Tibial artery (tissue), 4 donors: ENCODE data around the gene SMPD3.

ENCODE experiments used
- DNase-seq, 2 donors: peaks; one replicate each; pipeline ENCODE4 v3.0.0-alpha.2; 2019
- H3K27ac ChIP-seq, 2 donors: fragments of 200-600 bp; sonication (generic) in 1 of 2; 1 replicate in 1 of 2; 2 replicates in 1 of 2; pipeline ENCODE4 v1.5.1; 2018 to 2019; ENCODE audit warnings: mild to moderate bottlenecking in 1 of 2
- H3K27me3 ChIP-seq, 2 donors: fragments of 200-600 bp; sonication (generic) in 1 of 2; one replicate each; pipeline versions ENCODE4 v1.5.1 to v1.6.0; 2016 to 2019
- H3K36me3 ChIP-seq, 3 donors: fragments of 200-600 bp; sonication (generic) in 2 of 3; one replicate each; pipeline ENCODE4 v1.5.1; 2016 to 2019; ENCODE audit warnings: mild to moderate bottlenecking in 2 of 3
- H3K4me1 ChIP-seq, 4 donors: fragments of 200-600 bp; sonication (generic) in 2 of 4; 1 replicate in 3 of 4; 2 replicates in 1 of 4; pipeline ENCODE4 v1.5.1; 2016 to 2019
- H3K4me3 ChIP-seq, 2 donors: fragments of 200-600 bp; sonication (generic) in 1 of 2; 1 replicate in 1 of 2; 2 replicates in 1 of 2; pipeline ENCODE4 v1.5.1; 2018 to 2019; ENCODE audit warnings: mild to moderate bottlenecking in 2 of 2
- H3K9me3 ChIP-seq, 3 donors: fragments of 200-600 bp; sonication (generic) in 1 of 3; one replicate each; pipeline ENCODE4 v1.5.1; 2016 to 2019
- intact Hi-C: fragments of 100-400 bp; cut with DNase I; formaldehyde crosslinking; loops from one replicate; pipeline ENCODE4 v1.15.0; 2023; ENCODE audit warnings: low total_unique reads
- TF ChIP-seq, protein P1 (sequence below), 2 experiments: fragments of 200-600 bp in 1 of 2; fragments of 450-650 bp in 1 of 2; IDR thresholded peaks; one replicate each; pipeline ENCODE4 v1.5.1; 2017 to 2019; ENCODE audit warnings: antibody characterized with exemption in 2 of 2, mild to moderate bottlenecking in 1 of 2, moderate library complexity in 1 of 2

SMPD3 gene

DNA sequence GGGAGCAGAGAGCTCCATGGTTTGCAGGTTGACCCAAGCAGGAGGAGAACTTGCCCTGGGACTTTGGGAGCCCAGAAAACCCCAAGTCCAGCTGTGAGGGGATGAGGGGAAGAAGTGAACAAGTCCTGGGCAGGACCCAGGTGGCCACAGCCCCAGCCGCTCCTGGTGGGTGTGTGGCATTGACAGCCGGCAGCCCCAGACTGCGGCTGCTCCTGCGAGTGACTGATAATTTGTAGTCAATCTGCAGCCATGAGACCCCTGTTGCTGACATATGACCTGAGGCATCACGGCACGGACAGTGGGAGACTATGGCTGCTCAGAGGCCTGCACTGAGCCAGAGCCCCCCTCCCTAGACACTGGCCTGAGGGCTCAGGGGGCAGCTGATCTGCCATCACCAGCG lies 71.1 kb downstream of the SMPD3 start:
- intact Hi-C loops: no loop called here
- TF ChIP-seq, protein P1, sequence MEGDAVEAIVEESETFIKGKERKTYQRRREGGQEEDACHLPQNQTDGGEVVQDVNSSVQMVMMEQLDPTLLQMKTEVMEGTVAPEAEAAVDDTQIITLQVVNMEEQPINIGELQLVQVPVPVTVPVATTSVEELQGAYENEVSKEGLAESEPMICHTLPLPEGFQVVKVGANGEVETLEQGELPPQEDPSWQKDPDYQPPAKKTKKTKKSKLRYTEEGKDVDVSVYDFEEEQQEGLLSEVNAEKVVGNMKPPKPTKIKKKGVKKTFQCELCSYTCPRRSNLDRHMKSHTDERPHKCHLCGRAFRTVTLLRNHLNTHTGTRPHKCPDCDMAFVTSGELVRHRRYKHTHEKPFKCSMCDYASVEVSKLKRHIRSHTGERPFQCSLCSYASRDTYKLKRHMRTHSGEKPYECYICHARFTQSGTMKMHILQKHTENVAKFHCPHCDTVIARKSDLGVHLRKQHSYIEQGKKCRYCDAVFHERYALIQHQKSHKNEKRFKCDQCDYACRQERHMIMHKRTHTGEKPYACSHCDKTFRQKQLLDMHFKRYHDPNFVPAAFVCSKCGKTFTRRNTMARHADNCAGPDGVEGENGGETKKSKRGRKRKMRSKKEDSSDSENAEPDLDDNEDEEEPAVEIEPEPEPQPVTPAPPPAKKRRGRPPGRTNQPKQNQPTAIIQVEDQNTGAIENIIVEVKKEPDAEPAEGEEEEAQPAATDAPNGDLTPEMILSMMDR (IDR thresholded peaks at IDR 0.05): no peak
- no peak for DNase-seq
- peaks cover 0 to 16% of the 10 kb centered on the region in 2 donors for H3K27me3 ChIP-seq
- no peaks in the 10 kb centered on the region for H3K9me3 ChIP-seq
- no peaks in the 10 kb centered on the region for H3K36me3 ChIP-seq
- peaks cover 0 to 6% (median 0%) of the 10 kb centered on the region in 4 donors for H3K4me1 ChIP-seq
- no peak overlapping the region for H3K27ac ChIP-seq
- H3K4me3 ChIP-seq: no peak overlapping the region

DNA sequence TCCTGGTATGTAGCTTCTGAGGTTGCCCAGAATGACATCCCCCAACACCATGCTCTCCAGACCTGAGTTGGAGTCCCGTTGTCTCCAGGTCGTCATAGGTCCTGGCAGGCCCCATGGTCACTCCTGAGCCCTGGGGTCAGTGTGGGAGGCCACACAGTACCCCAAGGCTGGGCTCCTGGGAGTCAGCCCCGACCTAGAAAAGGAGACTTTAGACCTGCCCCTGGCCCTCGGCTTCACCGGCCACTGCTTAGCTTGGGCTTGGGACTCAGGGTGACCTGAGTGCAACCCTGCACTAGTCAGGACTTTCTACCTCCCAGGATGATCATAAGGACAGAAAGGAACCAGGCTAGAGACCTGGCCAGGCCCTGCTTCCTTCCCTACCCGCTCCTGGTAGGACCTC lies 71.7 kb downstream of the SMPD3 start:
- peaks cover 0 to 16% of the 10 kb centered on the region in 2 donors for H3K27me3 ChIP-seq
- no peak overlapping the region for H3K4me3 ChIP-seq
- no peaks in the 10 kb centered on the region for H3K9me3 ChIP-seq
- TF ChIP-seq, protein P1 (IDR thresholded peaks at IDR 0.05): no peak
- H3K36me3 ChIP-seq: no peaks in the 10 kb centered on the region
- H3K4me1 ChIP-seq: peaks cover 0 to 6% (median 0%) of the 10 kb centered on the region in 4 donors
- intact Hi-C loops: no loop called here
- no peak overlapping the region for H3K27ac ChIP-seq
- DNase-seq: no peak

DNA sequence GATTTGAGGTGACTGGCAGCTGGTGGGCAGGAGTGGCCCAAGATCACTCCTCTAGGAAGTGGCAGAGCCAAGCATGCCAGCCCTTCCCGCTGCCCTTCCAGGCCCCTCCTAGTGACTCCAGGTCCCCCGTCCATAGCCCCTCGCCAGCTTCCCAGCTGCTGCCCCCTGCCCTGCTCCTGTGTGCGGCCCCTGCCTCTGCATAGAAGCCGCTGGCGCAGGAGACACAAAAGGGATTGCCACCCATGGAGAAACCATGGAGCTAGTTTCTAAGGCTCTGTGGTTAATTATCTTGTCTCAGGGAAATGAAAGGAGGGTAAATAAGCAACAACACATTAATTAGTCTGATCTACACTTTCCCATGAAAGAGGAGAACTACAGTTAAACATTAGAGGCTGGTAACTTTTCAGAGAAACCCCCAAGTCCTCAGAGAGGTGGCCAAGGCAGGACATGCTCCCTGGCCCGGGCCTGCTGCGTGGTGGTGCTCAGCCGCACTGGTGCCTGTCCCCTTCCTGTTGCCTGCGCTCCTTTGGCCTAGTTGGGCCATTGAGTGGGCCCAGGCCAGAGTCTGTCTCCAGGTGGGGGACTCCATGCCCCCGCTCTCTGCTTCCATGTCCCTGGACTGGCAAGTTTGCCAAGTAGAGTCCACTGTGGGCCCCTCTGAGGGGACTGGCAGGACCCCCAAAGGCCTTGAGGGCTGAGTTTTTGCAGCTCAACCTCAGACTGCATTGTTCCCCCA lies 72.3 kb downstream of the SMPD3 start:
- intact Hi-C loops: no loop called here
- Histone ChIP-seq H3K27me3 (peaks cover 0 to 16% of the 10 kb centered on the region in 2 donors), H3K9me3 (no peaks in the 10 kb centered on the region), H3K4me1 (peaks cover 0 to 6% (median 0%) of the 10 kb centered on the region in 4 donors), H3K36me3 (no peaks in the 10 kb centered on the region), H3K27ac (no peak overlapping the region), H3K4me3 (no peak overlapping the region)
- TF ChIP-seq, protein P1 (IDR thresholded peaks at IDR 0.05): no peak
- no peak for DNase-seq

DNA sequence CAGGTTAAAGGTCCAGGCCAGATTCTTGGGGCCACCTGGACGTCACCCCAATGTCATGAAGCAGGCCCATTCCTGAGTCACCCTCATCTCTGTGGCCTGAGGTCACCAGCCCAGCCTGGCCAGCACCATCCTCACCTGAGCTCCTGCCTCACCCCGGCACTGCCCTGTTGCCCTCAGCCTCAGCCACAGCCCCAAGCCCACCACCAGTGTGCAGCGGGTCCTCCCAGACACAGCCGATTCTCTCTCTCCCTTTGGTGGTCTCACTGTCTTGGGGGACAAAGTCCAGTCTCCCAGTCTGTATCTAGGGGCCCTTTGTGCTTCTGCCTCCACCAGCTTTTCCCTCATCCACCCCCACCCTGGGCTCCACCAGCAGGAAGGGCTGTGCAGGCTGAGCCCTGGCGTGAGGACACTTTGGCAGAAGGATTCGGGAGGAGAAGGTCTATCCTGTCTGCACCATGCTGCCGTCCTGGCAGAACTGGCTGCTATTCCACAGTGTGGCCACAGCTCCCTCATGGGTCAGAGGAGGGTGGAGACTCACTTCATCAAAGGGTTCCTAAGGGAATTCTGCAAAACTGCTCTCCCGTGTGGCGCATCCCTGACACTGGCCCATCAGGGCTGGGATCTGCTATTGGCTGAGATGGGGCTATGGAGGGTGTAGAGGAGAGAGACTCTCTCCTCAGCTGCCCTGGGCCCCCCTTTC lies 73.2 kb downstream of the SMPD3 start:
- Histone ChIP-seq H3K27me3 (peaks cover 0 to 16% of the 10 kb centered on the region in 2 donors), H3K4me1 (peaks cover 0 to 6% (median 0%) of the 10 kb centered on the region in 4 donors), H3K36me3 (no peaks in the 10 kb centered on the region), H3K4me3 (no peak overlapping the region), H3K27ac (no peak overlapping the region), H3K9me3 (no peaks in the 10 kb centered on the region)
- DNase-seq: no peak
- intact Hi-C loops: loop anchor here (1.0 kb wide), 1 partner anchor 24 kb away; no protein-coding TSS in a partner anchor
- TF ChIP-seq, protein P1 (IDR thresholded peaks at IDR 0.05): no peak

DNA sequence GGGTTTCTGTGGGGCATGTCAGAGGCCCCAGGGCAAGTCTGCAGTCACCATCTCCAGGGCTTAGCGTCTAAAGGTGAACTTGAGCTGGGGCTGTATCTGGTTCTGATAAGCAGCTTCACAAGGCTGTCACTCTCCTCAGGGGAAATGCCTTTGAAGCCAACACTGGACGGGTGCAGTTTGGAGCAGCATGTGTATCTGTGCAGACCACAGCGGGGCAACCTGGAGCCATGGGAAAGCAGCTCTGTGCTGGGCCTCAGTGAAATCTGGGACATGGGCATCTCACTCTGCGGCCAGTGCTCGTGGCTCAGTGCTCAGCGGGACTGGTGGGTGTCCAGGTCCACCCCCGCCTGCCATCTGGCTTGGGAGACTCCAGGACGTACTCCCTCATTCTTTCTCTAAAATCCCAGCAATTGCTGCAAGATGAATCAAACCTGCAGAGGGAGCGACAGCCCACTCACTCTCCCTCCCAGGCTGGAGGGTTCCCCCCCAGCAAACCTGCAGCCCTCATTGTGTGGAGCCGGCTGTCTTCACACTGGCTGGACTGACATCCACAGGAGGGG lies 74.0 kb downstream of the SMPD3 start:
- H3K4me3 ChIP-seq: no peak overlapping the region
- TF ChIP-seq, protein P1 (IDR thresholded peaks at IDR 0.05): no peak
- peaks cover 0 to 16% of the 10 kb centered on the region in 2 donors for H3K27me3 ChIP-seq
- H3K9me3 ChIP-seq: no peaks in the 10 kb centered on the region
- no peaks in the 10 kb centered on the region for H3K36me3 ChIP-seq
- H3K27ac ChIP-seq: no peak overlapping the region
- H3K4me1 ChIP-seq: peaks cover 0 to 6% (median 0%) of the 10 kb centered on the region in 4 donors
- intact Hi-C loops: loop anchor here (1.0 kb wide), 1 partner anchor 25 kb away; no protein-coding TSS in a partner anchor
- no peak for DNase-seq
